Ovary (tissue), 3 donors: ENCODE measurements around the gene MYO3B.

Source experiments
- EP300 ChIP-seq: sonication (generic); formaldehyde crosslinking; IDR thresholded peaks from one replicate; pipeline ENCODE4 v1.6.1; 2017; ENCODE audit warnings: antibody characterized with exemption
- POLR2A ChIP-seq: fragments of 450-650 bp; IDR thresholded peaks from one replicate; pipeline ENCODE4 v1.6.1; 2017; ENCODE audit warnings: antibody characterized with exemption, mild to moderate bottlenecking, moderate library complexity
- TF ChIP-seq, protein P1 (sequence below), 3 donors: fragments of 450-650 bp in 2 of 3; fragments of 200-600 bp in 1 of 3; IDR thresholded peaks; one replicate each; pipeline versions ENCODE4 v1.5.1 to v1.8.0; 2016 to 2022; ENCODE audit warnings: antibody characterized with exemption in 3 of 3, mild to moderate bottlenecking in 1 of 3
- donor health status: DM: no; HTN: no; CAD: no.

DNA sequence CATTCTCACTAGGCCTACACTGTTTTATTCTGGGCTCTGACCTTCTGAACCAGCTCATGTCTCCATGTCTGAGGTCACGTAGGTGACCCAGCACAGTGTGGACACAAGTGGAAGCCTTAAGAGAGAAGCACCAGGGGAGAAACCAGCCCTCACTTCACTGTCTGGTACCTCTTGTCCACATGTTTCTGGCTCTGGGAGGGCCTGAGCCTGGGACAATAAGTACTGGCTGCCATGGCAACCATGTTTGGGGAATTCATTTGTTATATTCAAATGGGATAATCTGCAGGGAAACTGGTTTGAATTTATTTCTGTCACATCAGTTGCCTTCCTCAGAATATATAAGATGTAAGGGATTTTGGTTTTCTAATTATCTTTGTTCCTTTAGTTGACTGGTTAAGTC is 23.3 kb downstream of the MYO3B start:
- no peak for TF ChIP-seq POLR2A
- TF ChIP-seq, protein P1, sequence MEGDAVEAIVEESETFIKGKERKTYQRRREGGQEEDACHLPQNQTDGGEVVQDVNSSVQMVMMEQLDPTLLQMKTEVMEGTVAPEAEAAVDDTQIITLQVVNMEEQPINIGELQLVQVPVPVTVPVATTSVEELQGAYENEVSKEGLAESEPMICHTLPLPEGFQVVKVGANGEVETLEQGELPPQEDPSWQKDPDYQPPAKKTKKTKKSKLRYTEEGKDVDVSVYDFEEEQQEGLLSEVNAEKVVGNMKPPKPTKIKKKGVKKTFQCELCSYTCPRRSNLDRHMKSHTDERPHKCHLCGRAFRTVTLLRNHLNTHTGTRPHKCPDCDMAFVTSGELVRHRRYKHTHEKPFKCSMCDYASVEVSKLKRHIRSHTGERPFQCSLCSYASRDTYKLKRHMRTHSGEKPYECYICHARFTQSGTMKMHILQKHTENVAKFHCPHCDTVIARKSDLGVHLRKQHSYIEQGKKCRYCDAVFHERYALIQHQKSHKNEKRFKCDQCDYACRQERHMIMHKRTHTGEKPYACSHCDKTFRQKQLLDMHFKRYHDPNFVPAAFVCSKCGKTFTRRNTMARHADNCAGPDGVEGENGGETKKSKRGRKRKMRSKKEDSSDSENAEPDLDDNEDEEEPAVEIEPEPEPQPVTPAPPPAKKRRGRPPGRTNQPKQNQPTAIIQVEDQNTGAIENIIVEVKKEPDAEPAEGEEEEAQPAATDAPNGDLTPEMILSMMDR (IDR thresholded peaks at IDR 0.05), result no peak
- no peak for TF ChIP-seq EP300
